Myocyte (in vitro differentiated cells): Measurements from ENCODE around the gene CNTNAP1. TPM values are rescaled to one million over a fixed set of nuclear protein-coding genes. Genes with fewer than 3 reads are reported as not detected.
"Not testable (repeated sequence)": the region's sequence is repeated elsewhere in the genome, so short reads cannot be mapped to it uniquely, and the experiment has no call there.

Experiments used
- DNase-seq: peaks from one replicate; pipeline ENCODE4 v3.0.0-alpha.2; 2012; ENCODE audit warnings: low read depth
- polyA plus RNA-seq: library from polyadenylated mRNA; unstranded; fragments of >200 nt; gene quantifications from one replicate; pipeline ENCODE4 v1.2.1, GENCODE V29; 2012; ENCODE audit warnings: missing spikeins
- total RNA-seq: library from RNA; depleted of rRNA; stranded (reverse); fragments of >200 nt; gene quantifications from 2 replicates; pipeline ENCODE4 v1.2.3, GENCODE V29; 2014

The CNTNAP1 gene
- 2.6 and 3.4 TPM in 2 replicates for total RNA-seq
- 3.2 TPM for polyA plus RNA-seq

GRCh38 chr17:42681976-42682721 lies at the start of gene CNTNAP1:
Gene CNTNAP1, plus strand, starts transcription at chr17:42682531. Its CDS starts 299 bp downstream, at chr17:42682830.
- DNase-seq = peak; percentile 67

DNA sequence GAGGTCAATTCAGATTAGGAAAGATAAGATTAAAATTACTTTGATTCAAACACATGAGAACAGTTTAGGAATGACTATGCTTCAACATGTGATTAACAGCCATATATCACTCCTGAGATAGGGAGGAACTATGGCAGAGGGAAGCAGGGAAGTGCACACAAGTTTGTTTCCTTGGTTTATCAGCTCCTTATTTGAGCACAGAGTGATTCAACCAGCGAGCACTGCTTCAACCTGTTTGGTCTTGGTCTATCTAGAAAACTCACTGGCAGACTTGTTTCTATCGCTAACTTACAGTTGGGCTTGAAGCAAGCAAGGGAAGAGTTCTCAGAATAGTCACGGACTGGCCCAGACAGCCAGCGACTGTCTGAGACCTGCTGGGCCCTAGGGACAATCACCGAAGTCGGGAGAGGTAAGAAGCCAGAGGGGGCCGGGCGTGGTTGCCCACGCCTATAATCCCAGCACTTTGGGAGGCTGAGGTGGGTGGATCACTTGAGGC lies 49.3 kb upstream of the CNTNAP1 start:
- DNase-seq = no peak

DNA sequence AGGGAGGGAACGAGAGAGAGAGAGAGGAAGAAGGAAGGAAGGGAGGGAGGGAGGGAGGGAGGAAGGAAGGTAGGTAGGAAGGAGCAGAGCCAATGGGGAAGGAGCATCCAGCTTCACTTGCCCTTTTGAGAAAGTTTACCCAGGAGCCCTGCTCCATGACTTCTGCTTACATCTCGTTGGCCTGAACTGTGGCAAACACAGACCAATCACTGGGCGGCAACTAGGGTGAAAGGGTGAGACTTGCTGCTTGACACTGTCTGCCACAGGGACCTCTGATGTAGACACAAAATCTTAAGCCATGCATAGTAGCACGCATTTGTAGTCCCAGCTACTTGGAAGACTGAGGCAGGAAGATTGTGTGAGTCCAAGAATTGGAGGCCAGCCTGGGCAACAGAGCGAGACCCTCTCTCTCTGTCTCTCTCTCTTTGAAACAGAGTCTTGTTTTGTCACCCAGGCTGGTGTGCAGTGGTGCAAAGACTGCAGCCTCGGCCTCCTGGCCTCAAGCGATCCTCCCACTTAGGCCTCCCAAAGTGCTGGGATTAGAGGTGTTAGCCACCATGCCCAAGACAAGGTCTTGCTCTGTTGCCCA lies 42.7 kb upstream of the CNTNAP1 start:
- DNase-seq = no peak

- no peak for DNase-seq
These were observed 42.2 kb upstream of the CNTNAP1 start for GRCh38 chr17:42640121-42640520.

GRCh38 chr17:42642336-42642735 lies 40.0 kb upstream of the CNTNAP1 start:
- DNase-seq = no peak

DNA sequence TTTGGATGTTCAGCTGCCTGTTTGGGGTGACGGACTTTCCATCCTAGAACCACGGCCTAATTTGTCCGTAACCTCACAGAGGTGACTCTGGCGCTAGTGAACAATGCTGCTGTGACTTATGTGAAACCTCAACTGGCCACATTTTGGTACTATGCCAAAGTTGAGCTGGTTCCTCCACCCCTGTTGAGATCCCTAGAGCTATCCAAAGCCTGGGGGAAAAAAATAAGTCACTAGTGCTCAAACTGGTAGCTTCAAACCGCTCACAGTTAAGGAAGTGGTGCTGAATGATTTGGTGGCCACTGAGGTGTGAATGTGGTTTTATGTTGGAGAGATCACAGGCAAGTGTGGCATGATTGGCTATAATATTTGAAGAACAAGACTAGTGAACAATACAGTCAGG lies 34.6 kb upstream of the CNTNAP1 start:
- peak; percentile 23 for DNase-seq

GRCh38 chr17:42651392-42651791 lies 30.9 kb upstream of the CNTNAP1 start:
- DNase-seq = no peak

DNA sequence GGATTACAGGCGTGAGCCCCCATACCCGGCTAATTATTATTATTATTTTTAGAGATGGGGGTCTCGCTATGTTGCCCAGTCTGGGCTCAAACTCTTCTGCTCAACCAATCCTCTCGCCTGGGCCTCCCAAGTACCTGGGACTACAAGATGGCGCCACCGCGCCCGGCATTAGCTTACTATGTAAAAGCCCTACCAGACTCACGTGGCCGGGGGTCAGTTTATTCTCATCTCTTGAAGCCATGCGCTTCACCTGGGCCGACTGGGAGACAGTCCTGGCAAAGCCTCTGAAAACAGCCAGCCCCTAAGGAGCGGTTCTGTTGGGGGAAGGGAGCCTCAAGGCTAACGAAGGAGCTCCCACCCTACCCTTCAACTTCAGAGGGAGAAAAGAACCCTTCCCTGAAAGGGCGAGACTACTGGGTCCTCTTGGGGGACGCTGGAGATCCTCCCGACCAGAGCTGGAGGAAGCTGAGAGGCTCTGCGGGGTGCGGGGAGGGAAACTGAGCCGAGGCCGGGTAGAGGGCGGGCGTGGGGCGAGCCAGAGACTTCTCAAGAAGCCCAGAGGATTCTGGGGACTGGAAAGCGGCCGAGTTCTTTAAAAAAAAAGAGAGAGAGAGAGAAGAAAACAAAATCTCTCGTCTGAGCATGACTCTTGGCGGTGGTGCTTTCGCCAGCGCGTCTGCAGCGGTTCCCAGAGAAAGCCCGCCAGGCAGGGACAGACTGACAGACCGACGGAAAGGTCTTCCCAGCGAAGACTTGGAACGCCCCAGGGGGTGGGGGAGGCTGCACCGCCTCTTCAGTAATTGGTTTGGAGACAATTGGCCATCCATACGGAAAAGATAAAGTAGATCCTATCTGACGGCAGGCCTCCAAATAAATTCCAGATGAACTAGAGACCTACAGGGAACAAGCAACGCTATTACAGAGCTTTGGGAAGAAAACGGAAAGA lies 28.9 kb upstream of the CNTNAP1 start:
- DNase-seq = no peak

DNA sequence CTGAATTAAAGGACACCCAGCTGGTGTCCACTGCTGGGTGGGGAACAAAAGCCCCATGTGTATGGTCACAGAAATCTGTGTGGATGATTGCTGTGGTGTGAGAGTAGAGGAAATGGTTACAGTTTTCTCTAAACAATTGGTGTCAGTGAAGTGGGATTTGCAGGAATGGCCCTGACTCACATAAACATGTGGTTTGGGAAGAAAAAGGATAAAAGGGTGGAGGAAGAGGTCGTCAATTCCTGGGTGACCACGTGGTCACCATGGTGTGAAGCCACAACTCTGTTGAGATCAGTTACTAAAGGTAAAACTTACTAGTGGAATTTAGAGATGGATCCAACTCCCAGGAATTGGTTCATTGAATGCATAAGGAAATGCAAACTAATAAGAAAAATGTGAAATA lies 26.8 kb upstream of the CNTNAP1 start:
- DNase-seq = no peak

DNA sequence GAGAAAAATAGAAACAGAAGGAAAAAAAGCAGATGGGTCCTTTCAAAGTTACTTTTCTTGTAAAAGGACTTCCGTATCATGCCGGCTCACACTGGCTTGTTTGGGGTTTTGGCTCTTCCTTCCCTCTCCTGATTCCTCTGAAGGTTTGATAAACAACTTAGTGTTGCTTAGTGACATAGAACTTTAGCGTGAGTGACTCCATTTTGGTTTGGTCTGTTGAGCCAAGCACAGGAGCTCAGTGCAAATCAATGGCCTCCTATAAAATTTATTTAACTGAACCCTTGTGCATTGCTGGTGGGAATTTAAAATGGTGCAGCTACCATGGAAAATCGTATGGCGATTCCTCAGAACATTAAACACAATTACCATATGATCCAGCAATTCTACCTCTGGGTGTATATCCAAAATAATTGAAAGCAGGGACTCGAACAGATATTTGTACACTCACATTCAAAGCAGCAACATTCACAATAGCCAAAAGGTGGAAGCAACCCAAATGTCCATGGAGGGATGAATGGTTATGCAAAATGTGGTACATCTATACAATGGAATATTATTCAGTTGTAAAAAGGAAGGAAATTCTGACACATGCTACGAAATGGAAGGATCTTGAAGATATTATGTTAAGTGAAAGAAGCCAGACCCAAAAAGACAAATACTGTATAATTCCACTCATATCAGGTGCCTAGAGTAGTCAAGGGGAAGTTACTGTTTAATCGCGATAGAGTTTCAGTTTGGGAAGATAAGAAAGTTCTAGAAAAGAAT lies 24.3 kb upstream of the CNTNAP1 start:
- no peak for DNase-seq

GRCh38 chr17:42659079-42659931 lies 23.0 kb upstream of the CNTNAP1 start, which contains the start of gene TUBG2:
Gene TUBG2, plus strand, starts transcription at chr17:42659284. Its CDS starts 220 bp downstream, at chr17:42659504.
- DNase-seq = peak; percentile 92

- not testable (repeated sequence) for DNase-seq
These were observed 22.4 kb upstream of the CNTNAP1 start for GRCh38 chr17:42659932-42660274.

DNA sequence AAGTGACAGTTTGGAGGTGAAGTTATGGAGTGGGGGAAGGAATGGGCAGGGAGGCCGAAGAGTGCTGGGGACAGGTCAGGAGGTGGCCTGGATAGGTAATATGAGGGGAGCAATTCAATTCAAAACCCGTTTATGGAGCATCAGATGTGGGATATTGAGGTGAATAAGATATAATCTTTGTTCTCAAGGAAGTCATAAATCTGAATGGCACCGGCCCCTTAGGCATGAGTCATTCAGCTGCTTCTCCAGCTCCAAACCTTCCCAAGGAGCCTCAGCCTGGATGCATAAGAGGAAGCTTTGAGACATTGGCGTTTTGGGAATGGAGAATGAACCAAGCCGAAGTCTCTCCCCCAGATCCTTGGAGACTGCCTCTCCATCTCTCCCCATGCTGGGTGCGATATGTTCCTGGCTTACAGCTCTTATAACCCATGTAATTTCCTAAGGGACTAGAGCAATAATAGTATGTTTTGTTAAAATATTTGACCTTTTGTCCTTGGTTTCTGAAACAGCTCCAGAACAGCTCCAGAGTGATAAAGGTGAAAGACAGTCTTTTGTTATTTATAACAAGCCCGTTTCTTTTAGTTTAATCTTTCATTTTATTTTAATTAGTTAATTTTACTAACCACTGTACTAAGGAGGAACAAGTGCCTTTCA lies 21.5 kb upstream of the CNTNAP1 start:
- peak; percentile 43 for DNase-seq

DNA sequence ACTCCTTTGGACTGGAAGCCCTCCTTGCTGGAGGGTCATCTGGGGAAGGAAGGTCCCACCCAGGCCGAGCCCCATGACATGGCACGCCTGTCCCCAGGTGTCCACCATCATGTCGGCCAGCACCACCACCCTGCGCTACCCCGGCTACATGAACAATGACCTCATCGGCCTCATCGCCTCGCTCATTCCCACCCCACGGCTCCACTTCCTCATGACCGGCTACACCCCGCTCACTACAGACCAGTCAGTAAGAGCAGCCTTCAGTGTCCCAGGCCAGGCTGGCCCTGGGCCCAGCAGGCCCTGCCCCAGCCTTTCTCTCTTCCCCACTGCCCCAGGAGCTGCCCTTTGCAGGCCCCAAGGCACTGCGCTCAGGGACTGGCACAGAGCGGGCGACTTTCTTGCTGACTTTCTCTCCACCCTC lies 16.7 kb upstream of the CNTNAP1 start:
- no peak for DNase-seq

GRCh38 chr17:42666126-42666525 lies 16.2 kb upstream of the CNTNAP1 start:
- not testable (repeated sequence) for DNase-seq

DNA sequence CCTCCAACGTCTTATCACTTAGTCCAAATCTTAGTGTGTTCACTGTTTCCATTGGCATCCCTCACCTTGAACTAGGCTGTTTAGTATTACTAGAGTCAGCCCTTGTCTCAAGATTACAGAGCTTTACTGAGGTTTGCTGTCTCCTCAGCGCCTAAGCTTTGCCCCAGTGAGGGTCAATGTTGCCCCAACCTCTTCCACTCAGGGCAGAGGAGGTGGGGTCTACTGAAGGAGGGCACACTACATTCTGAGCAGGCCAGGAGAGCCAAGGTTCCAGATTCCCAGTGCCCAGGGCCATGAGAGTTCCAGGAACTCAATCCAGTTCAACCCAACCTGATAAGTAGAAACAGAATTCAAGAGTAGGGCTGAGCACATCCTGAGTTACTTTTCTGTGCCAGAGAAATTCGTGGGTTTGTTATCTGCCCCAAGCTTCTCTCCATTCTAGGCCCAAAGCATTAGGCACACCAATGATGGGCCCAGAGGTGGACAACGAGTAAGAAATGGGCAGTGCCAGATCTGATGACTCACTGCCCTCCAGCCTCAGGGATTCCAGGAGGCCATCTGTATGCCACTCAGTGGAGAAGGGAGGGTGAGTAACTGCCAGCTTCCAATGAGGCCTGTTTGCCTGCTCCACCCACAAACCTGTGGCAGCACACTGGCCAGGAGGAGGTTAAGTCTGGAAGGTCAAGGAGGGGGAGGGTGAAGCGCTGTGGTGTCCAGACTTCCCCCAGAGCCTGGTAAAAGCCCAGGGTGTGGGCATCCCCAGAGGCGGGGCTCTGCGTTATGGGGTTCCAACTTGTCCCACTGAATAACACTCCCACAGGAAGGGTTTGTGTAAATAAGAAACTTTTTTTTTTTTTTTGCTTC lies 15.0 kb upstream of the CNTNAP1 start:
- peak; percentile 96 for DNase-seq

GRCh38 chr17:42669705-42669976 lies 12.7 kb upstream of the CNTNAP1 start:
- DNase-seq = no peak

DNA sequence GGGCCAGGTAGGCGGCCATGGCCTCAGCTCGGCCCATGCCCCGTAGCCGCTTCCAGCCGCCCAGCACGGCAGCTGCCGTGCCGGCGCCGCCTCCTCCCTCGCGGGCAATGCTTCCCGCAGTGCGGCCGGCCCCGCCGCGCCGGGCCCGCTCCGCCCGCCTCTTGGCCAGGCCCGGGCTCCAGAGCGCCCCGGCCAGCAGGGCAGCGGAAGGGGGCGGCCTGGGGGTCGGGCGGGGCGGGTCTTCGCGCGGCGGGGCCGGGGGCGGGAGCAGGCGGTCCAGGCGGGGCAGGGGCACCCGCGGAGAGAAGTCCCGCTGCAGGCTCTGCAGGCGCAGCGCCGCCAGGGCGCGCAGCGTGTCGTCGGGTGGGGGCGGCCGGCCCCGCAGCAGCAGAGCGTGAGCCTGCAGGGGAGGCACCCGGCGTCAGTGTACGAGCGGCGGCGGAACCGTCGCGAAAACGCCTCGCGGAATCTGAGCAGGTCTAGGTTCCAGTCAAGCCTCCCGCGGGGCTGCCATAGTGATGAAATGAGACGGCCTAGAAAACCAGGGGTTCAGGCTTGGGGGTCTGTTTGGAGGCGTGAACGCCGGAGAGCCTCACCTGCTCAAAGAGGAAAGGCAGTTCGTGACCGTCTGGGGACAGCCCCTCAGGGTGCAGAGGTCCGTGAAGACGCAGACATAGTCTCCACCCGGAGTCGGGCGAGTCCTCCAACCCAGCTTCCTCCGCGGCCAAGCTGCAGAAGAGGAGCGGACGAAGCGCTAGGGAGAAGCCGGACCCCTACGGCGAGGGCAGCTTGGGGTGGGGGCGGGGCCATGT lies 12.1 kb upstream of the CNTNAP1 start:
- DNase-seq = no peak
